Vagina (tissue), 2 donors: ENCODE data around the gene MYRIP. TPM values are rescaled to one million over a fixed set of nuclear protein-coding genes. Genes with fewer than 3 reads are reported as not detected.

ENCODE experiments used
- DNase-seq, 2 donors: peaks; one replicate each; pipeline ENCODE4 v3.0.0-alpha.2; 2017; ENCODE audit errors: extremely low spot score in 2 of 2
- H3K27ac ChIP-seq: fragments of 200-600 bp; sonication (generic); one replicate; pipeline ENCODE4 v1.5.1; 2019
- H3K27me3 ChIP-seq: fragments of 200-600 bp; sonication (generic); one replicate; pipeline ENCODE4 v1.5.1; 2019
- H3K36me3 ChIP-seq, 2 donors: fragments of 200-600 bp; sonication (generic); one replicate each; pipeline ENCODE4 v1.5.1; 2017 to 2019
- H3K4me1 ChIP-seq: fragments of 200-600 bp; sonication (generic); one replicate; pipeline ENCODE4 v1.5.1; 2019
- H3K4me3 ChIP-seq, 2 donors: fragments of 200-600 bp; sonication (generic); 1 replicate in 1 of 2; 2 replicates in 1 of 2; pipeline ENCODE4 v1.5.1; 2016 to 2019
- H3K9me3 ChIP-seq: fragments of 200-600 bp; sonication (generic); one replicate; pipeline ENCODE4 v1.5.1; 2019
- POLR2A ChIP-seq, 2 donors: fragments of 450-650 bp; IDR thresholded peaks; one replicate each; pipeline ENCODE4 v1.6.1; 2017; ENCODE audit warnings: antibody characterized with exemption in 2 of 2, mild to moderate bottlenecking in 2 of 2, moderate library complexity in 2 of 2
- POLR2AphosphoS5 ChIP-seq, 2 donors: sonication (generic); formaldehyde crosslinking; IDR thresholded peaks; one replicate each; pipeline ENCODE4 v1.9.0; 2017; ENCODE audit warnings: antibody characterized with exemption in 2 of 2, mild to moderate bottlenecking in 2 of 2, low read depth in 1 of 2; ENCODE audit not compliant: insufficient read depth in 1 of 2
- intact Hi-C: fragments of 100-400 bp; cut with DNase I; formaldehyde crosslinking; loops from one replicate; pipeline ENCODE4 v1.15.1; 2023
- total RNA-seq: library from RNA; depleted of rRNA; stranded (reverse); fragments of >200 nt; gene quantifications from one replicate; pipeline ENCODE4 v1.2.3, GENCODE V29; 2016
- TF ChIP-seq, protein P1 (sequence below), 3 experiments: fragments of 450-650 bp in 2 of 3; fragments of 200-600 bp in 1 of 3; sonication (generic) in 1 of 3; IDR thresholded peaks; one replicate each; pipeline ENCODE4 v1.5.1; 2017 to 2019; ENCODE audit warnings: antibody characterized with exemption in 3 of 3, mild to moderate bottlenecking in 2 of 3, moderate library complexity in 2 of 3

The MYRIP gene
- total RNA-seq, 1 donor from 2014 or later, result 7.4 TPM

DNA sequence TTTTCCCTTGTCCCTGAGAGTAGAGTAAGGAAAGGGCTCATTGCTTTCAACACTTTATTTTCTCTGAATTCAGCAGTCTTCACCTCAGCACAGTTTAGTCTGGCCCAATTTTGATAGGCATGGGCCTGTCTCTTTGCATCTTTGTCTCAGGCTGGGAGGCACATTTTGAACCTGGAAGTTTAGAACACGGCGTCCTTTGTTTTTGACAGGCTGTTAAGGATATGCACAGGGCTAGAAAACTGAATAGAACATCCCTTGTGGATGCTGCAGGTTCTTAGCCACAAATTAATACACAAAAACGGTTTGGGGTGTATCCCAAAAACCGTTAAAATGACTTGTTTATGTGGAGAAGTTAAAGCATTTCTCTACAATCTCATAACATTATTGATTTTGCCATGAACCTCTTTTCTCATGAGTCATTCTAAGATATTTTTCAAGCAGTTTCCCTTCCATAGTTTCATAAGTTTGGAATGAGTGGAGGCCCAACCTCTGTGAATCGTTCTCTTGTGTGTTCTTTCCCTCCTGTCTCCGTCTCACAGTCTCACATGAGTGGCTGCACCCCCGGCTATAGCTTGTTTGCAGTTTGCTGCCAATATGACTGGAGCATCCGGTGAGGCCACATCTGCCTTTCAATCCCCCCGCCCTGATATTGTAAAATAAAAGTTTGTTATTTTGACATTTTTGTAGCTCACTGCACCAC lies 307.2 kb downstream of the MYRIP start:
- TF ChIP-seq POLR2AphosphoS5 (IDR thresholded peaks at IDR 0.05; ENCODE audit: insufficient read depth in 1 of 2, low read depth in 1 of 2) (no peak), POLR2A (IDR thresholded peaks at IDR 0.05) (no peak)
- Histone ChIP-seq H3K4me3 (no peak overlapping the region), H3K27ac (no peak overlapping the region), H3K4me1 (no peaks in the 10 kb centered on the region), H3K9me3 (no peaks in the 10 kb centered on the region), H3K36me3 (no peaks in the 10 kb centered on the region), H3K27me3 (no peaks in the 10 kb centered on the region)
- DNase-seq, result no peak
- intact Hi-C loops, result no loop called here

DNA sequence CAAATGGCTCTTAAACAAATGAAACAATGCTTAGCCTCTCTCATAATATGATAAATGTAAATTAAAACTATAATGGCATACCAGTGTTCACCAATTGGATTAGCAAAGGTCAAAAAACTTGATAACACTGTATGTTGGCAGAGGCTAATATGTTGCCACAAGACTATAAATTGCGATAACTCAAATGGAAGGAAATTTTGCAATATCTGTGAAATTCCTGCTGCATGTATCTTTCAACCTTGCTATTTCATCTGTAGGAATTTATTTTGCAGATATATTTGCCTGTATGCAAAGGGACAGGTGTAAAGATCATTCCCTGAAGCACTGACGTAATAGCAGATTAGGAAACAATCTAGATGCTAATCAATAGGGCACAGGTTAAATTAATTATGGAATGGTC lies 308.7 kb downstream of the MYRIP start:
- intact Hi-C loops, result no loop called here

DNA sequence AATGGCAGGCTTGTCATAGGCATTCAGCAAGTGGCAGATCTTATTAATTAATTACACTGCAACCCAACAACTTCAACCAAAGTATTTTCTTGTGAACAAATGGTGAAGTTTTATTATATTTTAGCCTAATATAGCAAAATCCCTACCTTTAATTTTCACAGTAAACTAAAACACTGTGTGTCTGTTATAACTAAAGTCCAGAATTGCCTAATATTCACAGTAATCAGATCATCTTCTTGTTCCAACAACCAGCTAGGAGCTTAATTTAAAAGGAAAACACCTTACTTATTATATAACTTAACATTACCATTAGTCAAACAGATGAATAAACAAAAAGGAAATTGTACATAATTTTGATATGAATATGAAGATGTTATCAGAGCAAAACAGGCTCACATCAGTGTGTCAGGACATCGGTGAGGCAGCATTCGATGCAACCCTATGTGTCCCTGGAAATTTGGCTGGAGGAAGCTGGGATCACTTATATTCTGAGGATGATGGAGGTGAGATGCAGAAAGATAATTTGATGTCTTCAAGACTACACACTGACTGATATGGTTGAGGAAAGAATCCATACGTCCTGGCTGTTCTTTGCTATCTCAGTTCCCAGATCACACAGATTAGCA lies 310.8 kb downstream of the MYRIP start:
- no peak overlapping the region for H3K4me3 ChIP-seq
- no peaks in the 10 kb centered on the region for H3K27me3 ChIP-seq
- TF ChIP-seq POLR2AphosphoS5 (IDR thresholded peaks at IDR 0.05; ENCODE audit: insufficient read depth in 1 of 2, low read depth in 1 of 2) (no peak), POLR2A (IDR thresholded peaks at IDR 0.05) (no peak)
- TF ChIP-seq, protein P1, sequence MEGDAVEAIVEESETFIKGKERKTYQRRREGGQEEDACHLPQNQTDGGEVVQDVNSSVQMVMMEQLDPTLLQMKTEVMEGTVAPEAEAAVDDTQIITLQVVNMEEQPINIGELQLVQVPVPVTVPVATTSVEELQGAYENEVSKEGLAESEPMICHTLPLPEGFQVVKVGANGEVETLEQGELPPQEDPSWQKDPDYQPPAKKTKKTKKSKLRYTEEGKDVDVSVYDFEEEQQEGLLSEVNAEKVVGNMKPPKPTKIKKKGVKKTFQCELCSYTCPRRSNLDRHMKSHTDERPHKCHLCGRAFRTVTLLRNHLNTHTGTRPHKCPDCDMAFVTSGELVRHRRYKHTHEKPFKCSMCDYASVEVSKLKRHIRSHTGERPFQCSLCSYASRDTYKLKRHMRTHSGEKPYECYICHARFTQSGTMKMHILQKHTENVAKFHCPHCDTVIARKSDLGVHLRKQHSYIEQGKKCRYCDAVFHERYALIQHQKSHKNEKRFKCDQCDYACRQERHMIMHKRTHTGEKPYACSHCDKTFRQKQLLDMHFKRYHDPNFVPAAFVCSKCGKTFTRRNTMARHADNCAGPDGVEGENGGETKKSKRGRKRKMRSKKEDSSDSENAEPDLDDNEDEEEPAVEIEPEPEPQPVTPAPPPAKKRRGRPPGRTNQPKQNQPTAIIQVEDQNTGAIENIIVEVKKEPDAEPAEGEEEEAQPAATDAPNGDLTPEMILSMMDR (IDR thresholded peaks at IDR 0.05), result no peak
- intact Hi-C loops, result no loop called here
- no peak for DNase-seq
- no peaks in the 10 kb centered on the region for H3K36me3 ChIP-seq
- H3K4me1 ChIP-seq, result no peaks in the 10 kb centered on the region
- H3K9me3 ChIP-seq, result no peaks in the 10 kb centered on the region
- H3K27ac ChIP-seq, result no peak overlapping the region

More for the DNA sequence above, 308.7 kb downstream of the MYRIP start:
- no peak for DNase-seq
- H3K4me1 ChIP-seq, result no peaks in the 10 kb centered on the region
- no peak for TF ChIP-seq POLR2A (IDR thresholded peaks at IDR 0.05)
- H3K27me3 ChIP-seq, result no peaks in the 10 kb centered on the region
- H3K27ac ChIP-seq, result no peak overlapping the region
- H3K4me3 ChIP-seq, result no peak overlapping the region
- no peaks in the 10 kb centered on the region for H3K36me3 ChIP-seq
- no peaks in the 10 kb centered on the region for H3K9me3 ChIP-seq

DNA sequence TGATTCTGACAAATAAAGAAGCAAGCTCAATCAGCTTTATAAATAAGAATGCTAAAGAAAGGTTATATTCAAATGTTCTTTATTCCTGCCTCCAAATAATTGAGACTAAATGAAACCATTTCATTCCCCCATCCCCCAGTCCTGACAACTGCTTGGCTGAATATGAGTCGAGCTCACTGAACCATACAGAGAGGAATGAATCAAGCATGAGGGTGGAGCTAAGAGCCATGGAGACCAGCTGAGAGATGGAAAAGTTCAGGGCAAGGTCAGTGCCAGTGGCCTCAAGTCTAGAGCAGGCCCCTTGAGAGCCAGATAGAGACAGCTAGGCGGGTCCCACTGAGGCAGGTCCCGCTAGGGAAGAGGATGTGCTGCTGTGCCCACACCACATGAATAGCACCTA lies 311.4 kb downstream of the MYRIP start:
- TF ChIP-seq POLR2AphosphoS5 (IDR thresholded peaks at IDR 0.05; ENCODE audit: insufficient read depth in 1 of 2, low read depth in 1 of 2) (no peak), POLR2A (IDR thresholded peaks at IDR 0.05) (no peak)
- TF ChIP-seq, protein P1 (IDR thresholded peaks at IDR 0.05), result no peak
- H3K4me3 ChIP-seq, result no peak overlapping the region
- H3K27ac ChIP-seq, result no peak overlapping the region
- DNase-seq, result no peak
- no peaks in the 10 kb centered on the region for H3K27me3 ChIP-seq
- H3K4me1 ChIP-seq, result no peaks in the 10 kb centered on the region
- H3K9me3 ChIP-seq, result no peaks in the 10 kb centered on the region
- intact Hi-C loops, result no loop called here
- no peaks in the 10 kb centered on the region for H3K36me3 ChIP-seq

DNA sequence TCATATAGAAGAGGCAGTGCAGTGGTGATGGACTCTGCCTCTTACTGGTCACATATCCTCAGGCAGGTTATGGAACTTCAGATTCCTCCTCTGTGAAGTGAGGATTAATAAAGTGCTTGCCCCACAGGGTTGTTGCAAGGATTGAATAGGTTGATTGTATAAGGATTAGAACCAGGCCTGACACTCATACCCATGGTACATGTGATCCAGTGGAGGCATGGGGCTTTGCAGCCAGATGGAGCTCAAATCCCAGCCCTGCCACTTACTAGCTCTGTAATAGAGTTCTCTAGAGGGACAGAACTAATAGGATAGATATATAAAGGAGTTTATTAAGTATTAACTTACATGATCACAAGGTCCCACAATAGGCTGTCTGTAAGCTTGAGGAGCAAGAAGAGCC lies 315.5 kb downstream of the MYRIP start:
- Histone ChIP-seq H3K27me3 (no peaks in the 10 kb centered on the region), H3K27ac (no peak overlapping the region), H3K36me3 (no peaks in the 10 kb centered on the region), H3K9me3 (no peaks in the 10 kb centered on the region), H3K4me1 (no peaks in the 10 kb centered on the region), H3K4me3 (no peak overlapping the region)
- no peak for DNase-seq
- TF ChIP-seq, protein P1 (IDR thresholded peaks at IDR 0.05), result no peak
- TF ChIP-seq POLR2A (IDR thresholded peaks at IDR 0.05), result no peak
- intact Hi-C loops, result no loop called here

DNA sequence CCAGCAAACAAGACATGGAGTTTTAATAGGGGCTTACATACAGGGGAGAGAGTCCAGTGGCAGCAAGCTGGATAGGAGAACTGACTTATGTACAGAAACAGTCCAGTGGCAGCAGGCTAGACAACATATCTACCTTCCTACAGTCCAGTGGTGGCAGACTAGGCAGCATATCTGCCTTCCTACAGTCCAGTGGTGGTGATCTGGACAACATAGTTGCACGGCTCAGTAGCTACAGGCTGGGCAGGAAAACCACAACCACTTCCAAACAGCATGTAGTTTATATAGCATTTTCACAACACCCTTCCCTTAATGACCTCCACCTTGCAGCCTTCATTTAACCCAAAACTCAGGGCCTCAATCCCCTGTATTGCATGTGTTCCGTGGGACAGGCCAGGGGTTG lies 318.8 kb downstream of the MYRIP start:
- Histone ChIP-seq H3K4me1 (no peaks in the 10 kb centered on the region), H3K27ac (no peak overlapping the region), H3K4me3 (no peak overlapping the region), H3K27me3 (no peaks in the 10 kb centered on the region), H3K36me3 (no peaks in the 10 kb centered on the region), H3K9me3 (no peaks in the 10 kb centered on the region)
- intact Hi-C loops, result no loop called here
- TF ChIP-seq POLR2AphosphoS5 (IDR thresholded peaks at IDR 0.05; ENCODE audit: insufficient read depth in 1 of 2, low read depth in 1 of 2), result no peak
- TF ChIP-seq POLR2A (IDR thresholded peaks at IDR 0.05), result no peak
- TF ChIP-seq, protein P1 (IDR thresholded peaks at IDR 0.05), result no peak
- no peak for DNase-seq
